Mesenchymal stem cell (in vitro differentiated cells and primary cell): ENCODE results near the gene PIK3R5. TPM values are rescaled to one million over a fixed set of nuclear protein-coding genes. Genes with fewer than 3 reads are reported as not detected.

Experiments
- DNase-seq: peaks from one replicate; pipeline ENCODE4 v3.0.0-alpha.2; 2013
- H2AFZ ChIP-seq: one replicate; pipeline ENCODE4 v1.6.1; 2013; ENCODE audit warnings: low read depth, mild to moderate bottlenecking, control low read depth, inconsistent platforms, low read length, moderate library complexity
- H2AK5ac ChIP-seq: 2 replicates; pipeline ENCODE4 v1.6.1; 2013; ENCODE audit warnings: low read length, moderate library complexity, mild to moderate bottlenecking, inconsistent platforms; ENCODE audit not compliant: severe bottlenecking
- H2BK120ac ChIP-seq: one replicate; pipeline ENCODE4 v1.6.1; 2013; ENCODE audit warnings: low read depth, mild to moderate bottlenecking, inconsistent platforms, low read length, moderate library complexity
- H2BK12ac ChIP-seq, 2 experiments: one replicate each; pipeline ENCODE4 v1.6.1; 2013; ENCODE audit warnings: inconsistent platforms in 2 of 2, low read length in 2 of 2, mild to moderate bottlenecking in 2 of 2, moderate library complexity in 2 of 2, control low read depth in 1 of 2
- H2BK15ac ChIP-seq: one replicate; pipeline ENCODE4 v1.6.1; 2013; ENCODE audit warnings: mild to moderate bottlenecking, low read depth, inconsistent platforms; ENCODE audit not compliant: poor library complexity, severe bottlenecking
- H2BK5ac ChIP-seq: 2 replicates; pipeline ENCODE4 v1.6.1; 2013; ENCODE audit warnings: low read depth, mild to moderate bottlenecking, low read length, control low read depth, inconsistent platforms; ENCODE audit not compliant: poor library complexity, severe bottlenecking
- H3K14ac ChIP-seq, 2 experiments: one replicate each; pipeline ENCODE4 v1.6.1; 2013; ENCODE audit warnings: inconsistent platforms in 2 of 2, low read length in 2 of 2, control low read depth in 1 of 2, mild to moderate bottlenecking in 1 of 2, moderate library complexity in 1 of 2
- H3K18ac ChIP-seq, 2 experiments: one replicate each; pipeline ENCODE4 v1.6.1; 2013; ENCODE audit warnings: inconsistent platforms in 2 of 2, low read length in 2 of 2, control low read depth in 1 of 2, low read depth in 1 of 2, mild to moderate bottlenecking in 1 of 2
- H3K23ac ChIP-seq, 2 experiments: one replicate each; pipeline ENCODE4 v1.6.1; 2013; ENCODE audit warnings: inconsistent platforms in 2 of 2, low read length in 2 of 2, mild to moderate bottlenecking in 2 of 2, moderate library complexity in 2 of 2, control low read depth in 1 of 2
- H3K27ac ChIP-seq: 2 replicates; pipeline ENCODE4 v1.5.1; 2013; ENCODE audit warnings: mild to moderate bottlenecking, moderate library complexity, low read length, control low read depth, inconsistent platforms; ENCODE audit not compliant: poor library complexity, severe bottlenecking
- H3K27me3 ChIP-seq, 2 experiments: 2 replicates each; pipeline versions ENCODE4 v1.6.1 to v1.7.0; 2013; ENCODE audit warnings: low read length in 2 of 2, mild to moderate bottlenecking in 2 of 2, moderate library complexity in 2 of 2, control low read depth in 1 of 2, inconsistent platforms in 1 of 2; ENCODE audit not compliant: control insufficient read depth in 1 of 2, insufficient read depth in 1 of 2
- H3K36me3 ChIP-seq, 2 experiments: 2 replicates each; pipeline versions ENCODE4 v1.6.1 to v1.7.0; 2013; ENCODE audit warnings: low read length in 2 of 2, control low read depth in 1 of 2, inconsistent platforms in 1 of 2, low read depth in 1 of 2, mild to moderate bottlenecking in 1 of 2; ENCODE audit not compliant: insufficient read depth in 2 of 2, control insufficient read depth in 1 of 2
- H3K4ac ChIP-seq, 2 experiments: one replicate each; pipeline ENCODE4 v1.6.1; 2013; ENCODE audit warnings: inconsistent platforms in 2 of 2, low read length in 2 of 2, mild to moderate bottlenecking in 2 of 2, moderate library complexity in 2 of 2, control low read depth in 1 of 2, low read depth in 1 of 2
- H3K4me1 ChIP-seq: 2 replicates; pipeline ENCODE4 v1.6.1; 2013; ENCODE audit warnings: low read depth, low read length, control low read depth; ENCODE audit not compliant: control insufficient read depth, insufficient read depth
- H3K4me2 ChIP-seq: 2 replicates; pipeline ENCODE4 v1.6.1; 2013; ENCODE audit warnings: low read length, mild to moderate bottlenecking, inconsistent platforms; ENCODE audit not compliant: poor library complexity, severe bottlenecking
- H3K4me3 ChIP-seq, 2 experiments: 2 replicates each; pipeline versions ENCODE4 v1.5.1 to v1.7.0; 2013; ENCODE audit warnings: low read length in 2 of 2, mild to moderate bottlenecking in 2 of 2, control low read depth in 1 of 2, low read depth in 1 of 2; ENCODE audit not compliant: insufficient read depth in 1 of 2
- H3K79me1 ChIP-seq: replicated peaks from 2 replicates; pipeline ENCODE4 v1.6.1; 2013; ENCODE audit warnings: mild to moderate bottlenecking, control low read depth, low read length, inconsistent platforms; ENCODE audit not compliant: poor library complexity, severe bottlenecking
- H3K9ac ChIP-seq: 2 replicates; pipeline ENCODE4 v1.7.0; 2013; ENCODE audit warnings: mild to moderate bottlenecking, low read length, moderate library complexity
- H3K9me3 ChIP-seq: 2 replicates; pipeline ENCODE4 v1.7.0; 2013; ENCODE audit warnings: mild to moderate bottlenecking, low read length; ENCODE audit not compliant: control insufficient read depth
- H4K8ac ChIP-seq: one replicate; pipeline ENCODE4 v1.6.1; 2013; ENCODE audit warnings: inconsistent platforms, mild to moderate bottlenecking, low read length, moderate library complexity
- H4K91ac ChIP-seq: one replicate; pipeline ENCODE4 v1.6.1; 2013; ENCODE audit warnings: mild to moderate bottlenecking, low read length, inconsistent platforms
- WGBS: methylation state at CpG from one replicate; pipeline ENCODE4 v1.1.7; 2013; ENCODE audit warnings: mixed read lengths; 5-methylcytosine and 5-hydroxymethylcytosine counted together
- polyA plus RNA-seq, 2 experiments: library from polyadenylated mRNA; stranded (reverse); fragments of 200-250 nt; gene quantifications; one replicate each; pipeline ENCODE4 v1.2.3, GENCODE V29; 2013

Gene PIK3R5, protein sequence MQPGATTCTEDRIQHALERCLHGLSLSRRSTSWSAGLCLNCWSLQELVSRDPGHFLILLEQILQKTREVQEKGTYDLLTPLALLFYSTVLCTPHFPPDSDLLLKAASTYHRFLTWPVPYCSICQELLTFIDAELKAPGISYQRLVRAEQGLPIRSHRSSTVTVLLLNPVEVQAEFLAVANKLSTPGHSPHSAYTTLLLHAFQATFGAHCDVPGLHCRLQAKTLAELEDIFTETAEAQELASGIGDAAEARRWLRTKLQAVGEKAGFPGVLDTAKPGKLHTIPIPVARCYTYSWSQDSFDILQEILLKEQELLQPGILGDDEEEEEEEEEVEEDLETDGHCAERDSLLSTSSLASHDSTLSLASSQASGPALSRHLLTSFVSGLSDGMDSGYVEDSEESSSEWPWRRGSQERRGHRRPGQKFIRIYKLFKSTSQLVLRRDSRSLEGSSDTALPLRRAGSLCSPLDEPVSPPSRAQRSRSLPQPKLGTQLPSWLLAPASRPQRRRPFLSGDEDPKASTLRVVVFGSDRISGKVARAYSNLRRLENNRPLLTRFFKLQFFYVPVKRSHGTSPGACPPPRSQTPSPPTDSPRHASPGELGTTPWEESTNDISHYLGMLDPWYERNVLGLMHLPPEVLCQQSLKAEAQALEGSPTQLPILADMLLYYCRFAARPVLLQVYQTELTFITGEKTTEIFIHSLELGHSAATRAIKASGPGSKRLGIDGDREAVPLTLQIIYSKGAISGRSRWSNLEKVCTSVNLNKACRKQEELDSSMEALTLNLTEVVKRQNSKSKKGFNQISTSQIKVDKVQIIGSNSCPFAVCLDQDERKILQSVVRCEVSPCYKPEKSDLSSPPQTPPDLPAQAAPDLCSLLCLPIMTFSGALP
- not detected for polyA plus RNA-seq (2013, experiment 1 of 2)
- not detected for polyA plus RNA-seq (2013, experiment 2 of 2)

DNA sequence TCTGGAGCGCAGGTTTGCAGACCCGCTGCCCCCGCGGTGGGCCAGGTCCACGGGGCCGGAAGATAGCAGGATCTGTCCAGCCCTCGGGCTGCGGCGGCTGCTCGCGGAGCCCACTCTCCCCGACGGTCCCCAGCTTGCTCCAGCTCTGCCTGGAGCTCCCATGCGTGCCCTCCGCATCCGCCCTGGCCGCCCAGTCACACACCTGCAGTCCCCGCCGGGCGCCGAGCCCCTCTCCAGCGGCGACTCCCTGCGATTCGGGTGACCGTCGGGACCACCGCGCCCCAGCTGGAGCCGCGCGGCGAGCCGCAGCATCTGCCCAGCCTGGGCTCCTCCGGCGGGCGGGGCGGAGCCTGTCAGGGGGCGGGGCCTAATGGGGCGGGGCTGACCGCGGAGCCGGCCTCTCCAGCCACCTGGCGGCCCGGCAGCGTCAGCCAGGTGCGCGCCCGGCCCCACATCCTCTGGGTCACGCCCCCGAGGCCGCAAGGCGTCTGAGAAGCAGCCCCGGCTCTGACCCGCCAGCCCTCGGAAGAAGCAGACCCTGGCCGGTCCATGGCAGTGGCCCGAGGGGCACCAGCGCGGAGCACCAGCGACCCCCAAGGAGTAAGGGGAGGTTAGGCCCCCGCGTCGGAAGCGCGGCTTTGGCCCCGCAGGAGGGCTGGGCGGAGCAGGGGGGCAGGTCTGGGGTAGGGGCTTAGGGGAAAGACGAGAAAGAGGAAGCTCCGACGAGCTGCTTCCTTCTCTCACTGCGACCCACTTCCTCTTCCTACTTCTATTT, at the start of gene PIK3R5:
Gene PIK3R5 (minus strand): TSS at position 314 of the 775 bp plus-strand sequence. CDS start 54,213 bp downstream, outside the sequence.
- no peak within 1 kb of the TSS for H3K27ac ChIP-seq
- H4K91ac ChIP-seq = no peak within 1 kb of the TSS
- WGBS = 5% methylated on average over 56 of the region's 72 CpGs
- no peak within 1 kb of the TSS for H4K8ac ChIP-seq
- H3K4me2 ChIP-seq = no peak within 1 kb of the TSS
- no peak within 1 kb of the TSS for H3K4me3 ChIP-seq
- H2BK15ac ChIP-seq = no peak within 1 kb of the TSS
- H2BK120ac ChIP-seq = no peak within 1 kb of the TSS
- H3K27me3 ChIP-seq = peaks cover 49 to 50% of the 10 kb centered on the region in 2 experiments
- no peak within 1 kb of the TSS for H3K23ac ChIP-seq
- H3K4me1 ChIP-seq = peaks cover 6% of the 10 kb centered on the region
- H3K79me1 ChIP-seq = no peaks in the 10 kb centered on the region
- no peak within 1 kb of the TSS for H3K9ac ChIP-seq
- no peak within 1 kb of the TSS for H3K4ac ChIP-seq
- no peak within 1 kb of the TSS for H3K14ac ChIP-seq
- H2BK5ac ChIP-seq = no peak within 1 kb of the TSS
- H3K18ac ChIP-seq = no peak within 1 kb of the TSS
- no peak for DNase-seq
- H3K9me3 ChIP-seq = peaks cover 2% of the 10 kb centered on the region
- H2AK5ac ChIP-seq = no peak within 1 kb of the TSS
- H3K36me3 ChIP-seq = no peaks in the 10 kb centered on the region
- no peak within 1 kb of the TSS for H2AFZ ChIP-seq
- no peak within 1 kb of the TSS for H2BK12ac ChIP-seq

DNA sequence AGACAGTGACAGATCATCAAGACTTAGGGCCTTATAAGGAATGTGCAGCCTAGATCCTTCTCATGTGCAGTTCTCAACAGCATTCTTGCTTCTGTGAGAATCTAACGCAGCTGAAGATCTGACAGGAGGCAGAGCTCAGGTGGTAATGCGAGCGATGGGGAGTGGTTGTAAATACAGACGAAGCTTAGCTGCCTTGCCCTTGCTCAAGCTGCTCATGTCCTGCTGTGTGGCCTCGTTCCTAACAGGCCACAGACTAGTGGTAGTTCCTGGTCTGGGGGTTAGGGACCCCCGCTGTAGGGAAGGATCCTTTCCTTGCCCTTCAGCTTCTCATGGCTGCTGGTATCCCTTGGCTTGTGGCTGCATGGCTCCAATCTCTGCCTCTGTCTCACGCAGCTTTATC, 45.5 kb upstream of the PIK3R5 start:
- DNase-seq = no peak
- H2BK120ac ChIP-seq = no peak overlapping the region
- no peak overlapping the region for H4K8ac ChIP-seq
- no peak overlapping the region for H2AFZ ChIP-seq
- H3K27ac ChIP-seq = no peak overlapping the region
- no peak overlapping the region for H3K9ac ChIP-seq
- no peak overlapping the region for H2BK15ac ChIP-seq
- H3K36me3 ChIP-seq = no peaks in the 10 kb centered on the region
- H2AK5ac ChIP-seq = no peak overlapping the region
- H3K14ac ChIP-seq = no peak overlapping the region
- no peak overlapping the region for H3K4me3 ChIP-seq
- peak overlapping the region; percentile 18 for H4K91ac ChIP-seq
- no peaks in the 10 kb centered on the region for H3K9me3 ChIP-seq
- no peak overlapping the region for H3K4me2 ChIP-seq
- peaks cover 54 to 59% of the 10 kb centered on the region in 2 experiments for H3K27me3 ChIP-seq
- H3K4me1 ChIP-seq = peaks cover 2% of the 10 kb centered on the region
- no peaks in the 10 kb centered on the region for H3K79me1 ChIP-seq
- no peak overlapping the region for H2BK12ac ChIP-seq
- H3K18ac ChIP-seq = no peak overlapping the region
- H3K4ac ChIP-seq = no peak overlapping the region
- 70% methylated on average over 7 of the region's 7 CpGs for WGBS
- H3K23ac ChIP-seq = no peak overlapping the region
- no peak overlapping the region for H2BK5ac ChIP-seq

DNA sequence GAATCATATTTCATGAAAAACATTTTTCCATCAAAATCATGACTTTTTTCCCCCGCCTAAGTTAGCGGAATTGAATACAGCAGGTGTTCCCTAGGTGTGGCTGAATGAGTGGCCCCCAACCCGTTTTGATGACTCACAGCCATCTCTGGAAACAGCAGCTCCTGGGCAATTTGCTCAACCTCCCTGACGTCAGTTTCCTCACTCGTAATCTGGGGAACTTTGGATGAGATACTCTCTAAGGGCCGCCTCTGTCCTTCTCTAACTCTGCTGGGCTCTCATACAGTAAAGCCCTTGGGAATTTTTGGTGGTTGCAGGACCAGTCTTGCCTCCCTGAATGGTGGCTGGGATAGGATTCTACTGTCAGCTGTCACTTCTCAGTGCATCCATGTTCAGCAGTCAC, 44.2 kb upstream of the PIK3R5 start:
- Histone ChIP-seq H3K18ac (no peak overlapping the region), H3K4me1 (peaks cover 2% of the 10 kb centered on the region), H4K91ac (no peak overlapping the region), H3K27me3 (peaks cover 62 to 70% of the 10 kb centered on the region in 2 experiments), H3K14ac (no peak overlapping the region), H3K4me2 (no peak overlapping the region), H2AK5ac (no peak overlapping the region), H2AFZ (no peak overlapping the region), H3K9ac (no peak overlapping the region), H2BK12ac (no peak overlapping the region), H2BK15ac (no peak overlapping the region), H3K23ac (no peak overlapping the region), H4K8ac (no peak overlapping the region), H3K9me3 (no peaks in the 10 kb centered on the region), H3K27ac (no peak overlapping the region), H3K79me1 (no peaks in the 10 kb centered on the region), H2BK5ac (no peak overlapping the region), H2BK120ac (no peak overlapping the region), H3K4ac (no peak overlapping the region), H3K36me3 (no peaks in the 10 kb centered on the region), H3K4me3 (no peak overlapping the region)
- 53% methylated on average over 6 of the region's 6 CpGs for WGBS
- DNase-seq = no peak
